ENCODE measurements around the gene CYP3A4. TPM values are rescaled to one million over a fixed set of nuclear protein-coding genes. Genes with fewer than 3 reads are reported as not detected.

CYP3A4 gene
- total and polyA plus RNA-seq, 2 of the 13 experiments (the other 11 are each of a cell fraction or from before 2014, with no cell fraction given), result 0.11 to 0.24 TPM

- TF ChIP-seq CEBPZ (IDR thresholded peaks at IDR 0.05; ENCODE audit: low read length), result no peak
- TF ChIP-seq CEBPG (CRISPR knock-in tag; IDR thresholded peaks at IDR 0.05), result peak; percentile 66
- peak; percentile 70; the same call in 1 of the 2 replicates for TF ChIP-seq SP140L (CRISPR knock-in tag; IDR thresholded peaks at IDR 0.05; ENCODE audit: borderline replicate concordance)
- TF ChIP-seq HDAC1 (CRISPR knock-in tag; IDR thresholded peaks at IDR 0.05), result peak; percentile 56; the same call in 1 of the 2 replicates
- TF ChIP-seq HOXD1 (CRISPR knock-in tag; IDR thresholded peaks at IDR 0.05), result no peak
- peak; percentile 46; the same call in 1 of the 2 replicates for TF ChIP-seq SP4 (CRISPR knock-in tag; IDR thresholded peaks at IDR 0.05)
- no peak for TF ChIP-seq THAP7 (CRISPR knock-in tag; IDR thresholded peaks at IDR 0.05)
- TF ChIP-seq, protein P1, sequence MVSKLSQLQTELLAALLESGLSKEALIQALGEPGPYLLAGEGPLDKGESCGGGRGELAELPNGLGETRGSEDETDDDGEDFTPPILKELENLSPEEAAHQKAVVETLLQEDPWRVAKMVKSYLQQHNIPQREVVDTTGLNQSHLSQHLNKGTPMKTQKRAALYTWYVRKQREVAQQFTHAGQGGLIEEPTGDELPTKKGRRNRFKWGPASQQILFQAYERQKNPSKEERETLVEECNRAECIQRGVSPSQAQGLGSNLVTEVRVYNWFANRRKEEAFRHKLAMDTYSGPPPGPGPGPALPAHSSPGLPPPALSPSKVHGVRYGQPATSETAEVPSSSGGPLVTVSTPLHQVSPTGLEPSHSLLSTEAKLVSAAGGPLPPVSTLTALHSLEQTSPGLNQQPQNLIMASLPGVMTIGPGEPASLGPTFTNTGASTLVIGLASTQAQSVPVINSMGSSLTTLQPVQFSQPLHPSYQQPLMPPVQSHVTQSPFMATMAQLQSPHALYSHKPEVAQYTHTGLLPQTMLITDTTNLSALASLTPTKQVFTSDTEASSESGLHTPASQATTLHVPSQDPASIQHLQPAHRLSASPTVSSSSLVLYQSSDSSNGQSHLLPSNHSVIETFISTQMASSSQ (IDR thresholded peaks at IDR 0.05; ENCODE audit: low read depth), result peak; percentile 77
- TF ChIP-seq, protein P1 (CRISPR knock-in tag; IDR thresholded peaks at IDR 0.05; ENCODE audit: borderline replicate concordance), result peak; percentile 77
- TF ChIP-seq KLF9 (CRISPR knock-in tag; IDR thresholded peaks at IDR 0.05; ENCODE audit: low read depth), result no peak
- 0 out of 2 replicates have a peak, but pooled peaks have one; percentile 11 for TF ChIP-seq YEATS4 (CRISPR knock-in tag; IDR thresholded peaks at IDR 0.05; ENCODE audit: borderline replicate concordance)
- no peak for TF ChIP-seq IKZF4 (CRISPR knock-in tag; IDR thresholded peaks at IDR 0.05; ENCODE audit: borderline replicate concordance, low read depth, not compliant biosample characterization)
- TF ChIP-seq TFE3 (CRISPR knock-in tag; IDR thresholded peaks at IDR 0.05), result peak; percentile 91
- no peak for TF ChIP-seq CBX2 (IDR thresholded peaks at IDR 0.05; ENCODE audit: low read depth, low read length)
- no peak for TF ChIP-seq CBX2 (CRISPR knock-in tag; IDR thresholded peaks at IDR 0.05; ENCODE audit: low read depth)
- TF ChIP-seq, protein P2, sequence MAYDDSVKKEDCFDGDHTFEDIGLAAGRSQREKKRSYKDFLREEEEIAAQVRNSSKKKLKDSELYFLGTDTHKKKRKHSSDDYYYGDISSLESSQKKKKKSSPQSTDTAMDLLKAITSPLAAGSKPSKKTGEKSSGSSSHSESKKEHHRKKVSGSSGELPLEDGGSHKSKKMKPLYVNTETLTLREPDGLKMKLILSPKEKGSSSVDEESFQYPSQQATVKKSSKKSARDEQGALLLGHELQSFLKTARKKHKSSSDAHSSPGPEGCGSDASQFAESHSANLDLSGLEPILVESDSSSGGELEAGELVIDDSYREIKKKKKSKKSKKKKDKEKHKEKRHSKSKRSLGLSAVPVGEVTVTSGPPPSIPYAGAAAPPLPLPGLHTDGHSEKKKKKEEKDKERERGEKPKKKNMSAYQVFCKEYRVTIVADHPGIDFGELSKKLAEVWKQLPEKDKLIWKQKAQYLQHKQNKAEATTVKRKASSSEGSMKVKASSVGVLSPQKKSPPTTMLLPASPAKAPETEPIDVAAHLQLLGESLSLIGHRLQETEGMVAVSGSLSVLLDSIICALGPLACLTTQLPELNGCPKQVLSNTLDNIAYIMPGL (CRISPR knock-in tag; IDR thresholded peaks at IDR 0.05; ENCODE audit: borderline replicate concordance in 1 of 2, low read depth in 1 of 2), result no peak
Measured at GRCh38 chr7:99794585-99795502, 10.9 kb upstream of the CYP3A4 start (continued).

Data from HepG2 (cell line).